Measurements from ENCODE around the gene APOD. TPM values are rescaled to one million over a fixed set of nuclear protein-coding genes. Genes with fewer than 3 reads are reported as not detected.
"Not testable (repeated sequence)": the region's sequence is repeated elsewhere in the genome, so short reads cannot be mapped to it uniquely, and the experiment has no call there.

The APOD gene
- total and polyA plus RNA-seq, 10 donors: 1.9 to 50.5 (median 4.4) TPM

- Histone ChIP-seq H3K27me3 (replicated peaks in 1 of 7) (peaks cover 0 to 6% (median 0%) of the 10 kb centered on the region in 7 donors), H3K4me3 (no peak overlapping the region), H3K4me1 (peaks cover 0 to 8% (median 0%) of the 10 kb centered on the region in 6 donors), H3K27ac (no peak overlapping the region), H3K9me3 (peaks cover 0 to 7% (median 0%) of the 10 kb centered on the region in 8 donors), H3K36me3 (no peaks in the 10 kb centered on the region)
- TF ChIP-seq POLR2A (IDR thresholded peaks at IDR 0.05) (no peak), CTCF (IDR thresholded peaks at IDR 0.05 in 8 of 11, conservative IDR thresholded peaks at IDR 0.05 in 3 of 11) (no peak), POLR2AphosphoS5 (IDR thresholded peaks at IDR 0.05) (no peak)
- intact Hi-C loops (cut with DNase I; ENCODE audit: low total_unique reads): no loop called here
- WGBS, 5 donors: 72 to 86% (median 76%) methylated on average over 14 to 15 of the region's 15 CpGs
- DNase-seq: no peak
Observed at GRCh38 chr3:195613468-195614069, 29.8 kb upstream of the APOD start.

- 72 to 78% (median 77%) methylated on average over 8 of the region's 8 CpGs for WGBS, 5 donors
- no peak for DNase-seq
- intact Hi-C loops (cut with DNase I; ENCODE audit: low total_unique reads): no loop called here
Observed at GRCh38 chr3:195612075-195612800, 28.5 kb upstream of the APOD start.

GRCh38 chr3:195609229-195609628 is 25.5 kb upstream of the APOD start:
- peaks cover 0 to 4% (median 0%) of the 10 kb centered on the region in 6 donors for H3K4me1 ChIP-seq
- intact Hi-C loops (cut with DNase I; ENCODE audit: low total_unique reads): no loop called here
- 70 to 88% (median 81%) methylated on average over 3 of the region's 3 CpGs for WGBS, 5 donors

More at GRCh38 chr3:195612075-195612800, 28.5 kb upstream of the APOD start:
- H3K9me3 ChIP-seq: peaks cover 0 to 15% (median 7%) of the 10 kb centered on the region in 8 donors
- peak overlapping the region in 4 of 8 donors; percentile 24 to 58 (median 40) for H3K27ac ChIP-seq
- H3K36me3 ChIP-seq: no peaks in the 10 kb centered on the region
- peaks cover 0 to 8% (median 0%) of the 10 kb centered on the region in 6 donors for H3K4me1 ChIP-seq
- peak in 1 of 3 donors; percentile 15 for TF ChIP-seq POLR2AphosphoS5 (IDR thresholded peaks at IDR 0.05)
- no peak for TF ChIP-seq CTCF (IDR thresholded peaks at IDR 0.05 in 8 of 11, conservative IDR thresholded peaks at IDR 0.05 in 3 of 11)
- H3K27me3 ChIP-seq (replicated peaks in 1 of 7): no peaks in the 10 kb centered on the region
- H3K4me3 ChIP-seq: no peak overlapping the region

GRCh38 chr3:195601785-195602184 is 18.0 kb upstream of the APOD start:
- H3K4me3 ChIP-seq; DNase-seq; H3K27me3 ChIP-seq (replicated peaks in 1 of 7); H3K36me3 ChIP-seq; H3K27ac ChIP-seq; intact Hi-C loops (cut with DNase I; ENCODE audit: low total_unique reads): not testable (repeated sequence)
- Histone ChIP-seq H3K9me3 (peaks cover 0 to 20% (median 14%) of the 10 kb centered on the region in 8 donors), H3K4me1 (peaks cover 0 to 13% (median 0%) of the 10 kb centered on the region in 6 donors)
- WGBS, 5 donors: 75 to 88% (median 83%) methylated on average over 2 of the region's 2 CpGs

More at GRCh38 chr3:195609229-195609628, 25.5 kb upstream of the APOD start:
- no peak for TF ChIP-seq CTCF (IDR thresholded peaks at IDR 0.05 in 8 of 11, conservative IDR thresholded peaks at IDR 0.05 in 3 of 11)
- DNase-seq: no peak
- Histone ChIP-seq H3K9me3 (peaks cover 0 to 40% (median 25%) of the 10 kb centered on the region in 8 donors), H3K27ac (no peak overlapping the region), H3K4me3 (no peak overlapping the region), H3K27me3 (replicated peaks in 1 of 7) (no peaks in the 10 kb centered on the region), H3K36me3 (no peaks in the 10 kb centered on the region)
